GM06990 (cell line): Measurements from ENCODE around the gene AHSG.

Experiments
- DNase-seq: peaks from one replicate; pipeline ENCODE4 v3.0.0-alpha.2; 2011; ENCODE audit not compliant: insufficient read length; ENCODE audit errors: extremely low read depth
- H3K27me3 ChIP-seq: replicated peaks from 2 replicates; pipeline ENCODE4 v1.6.0; 2011; ENCODE audit warnings: low read length; ENCODE audit not compliant: control insufficient read depth, insufficient read depth
- H3K36me3 ChIP-seq: 2 replicates; pipeline ENCODE4 v1.5.1; 2011; ENCODE audit warnings: low read length; ENCODE audit not compliant: control insufficient read depth, insufficient read depth
- H3K4me3 ChIP-seq: replicated peaks from 2 replicates; pipeline ENCODE4 v1.5.1; 2011; ENCODE audit warnings: low read depth, mild to moderate bottlenecking, control low read depth, low read length
- TF ChIP-seq, protein P1 (sequence below): IDR thresholded peaks from 2 replicates; pipeline ENCODE4 v1.5.1; 2011; ENCODE audit warnings: low read length, control low read depth, mild to moderate bottlenecking, inconsistent platforms; ENCODE audit not compliant: insufficient read depth, poor library complexity, severe bottlenecking

Gene AHSG

GRCh38 chr3:186621894-186622650, 9.2 kb downstream of the AHSG start:
- Histone ChIP-seq H3K4me3 (no peak overlapping the region), H3K27me3 (peaks cover 4% of the 10 kb centered on the region), H3K36me3 (no peaks in the 10 kb centered on the region)
- TF ChIP-seq, protein P1, sequence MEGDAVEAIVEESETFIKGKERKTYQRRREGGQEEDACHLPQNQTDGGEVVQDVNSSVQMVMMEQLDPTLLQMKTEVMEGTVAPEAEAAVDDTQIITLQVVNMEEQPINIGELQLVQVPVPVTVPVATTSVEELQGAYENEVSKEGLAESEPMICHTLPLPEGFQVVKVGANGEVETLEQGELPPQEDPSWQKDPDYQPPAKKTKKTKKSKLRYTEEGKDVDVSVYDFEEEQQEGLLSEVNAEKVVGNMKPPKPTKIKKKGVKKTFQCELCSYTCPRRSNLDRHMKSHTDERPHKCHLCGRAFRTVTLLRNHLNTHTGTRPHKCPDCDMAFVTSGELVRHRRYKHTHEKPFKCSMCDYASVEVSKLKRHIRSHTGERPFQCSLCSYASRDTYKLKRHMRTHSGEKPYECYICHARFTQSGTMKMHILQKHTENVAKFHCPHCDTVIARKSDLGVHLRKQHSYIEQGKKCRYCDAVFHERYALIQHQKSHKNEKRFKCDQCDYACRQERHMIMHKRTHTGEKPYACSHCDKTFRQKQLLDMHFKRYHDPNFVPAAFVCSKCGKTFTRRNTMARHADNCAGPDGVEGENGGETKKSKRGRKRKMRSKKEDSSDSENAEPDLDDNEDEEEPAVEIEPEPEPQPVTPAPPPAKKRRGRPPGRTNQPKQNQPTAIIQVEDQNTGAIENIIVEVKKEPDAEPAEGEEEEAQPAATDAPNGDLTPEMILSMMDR, result no peak
- no peak for DNase-seq

- TF ChIP-seq, protein P1, result no peak
- DNase-seq, result no peak
- H3K4me3 ChIP-seq, result no peak overlapping the region
- peaks cover 3% of the 10 kb centered on the region for H3K27me3 ChIP-seq
- no peaks in the 10 kb centered on the region for H3K36me3 ChIP-seq
Measured at GRCh38 chr3:186622651-186623310, 9.9 kb downstream of the AHSG start.

DNA sequence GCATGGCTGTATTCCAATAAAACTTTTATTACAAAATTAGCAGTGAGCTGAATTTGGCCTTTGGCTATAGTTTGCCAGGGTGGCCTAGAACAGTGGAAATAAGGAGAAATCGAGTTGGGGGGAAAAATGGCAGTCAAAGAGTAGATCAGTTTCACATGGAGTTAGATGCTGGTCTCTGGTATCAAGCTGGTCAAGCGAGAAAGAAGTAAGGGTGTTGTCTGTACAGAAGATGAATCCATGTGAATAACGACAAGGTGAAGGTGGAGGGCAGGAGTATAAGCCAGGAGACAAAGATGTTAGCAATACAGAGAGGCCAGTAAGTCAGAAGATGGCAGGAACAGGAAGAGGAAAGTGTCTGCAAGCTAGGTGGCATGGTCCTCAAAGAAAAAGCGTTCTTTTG, 11.7 kb downstream of the AHSG start:
- H3K27me3 ChIP-seq, result peaks cover 2% of the 10 kb centered on the region; the same call in 1 of the 2 replicates
- TF ChIP-seq, protein P1, result no peak

GRCh38 chr3:186625600-186626042, 12.8 kb downstream of the AHSG start:
- TF ChIP-seq, protein P1, result no peak
- no peaks in the 10 kb centered on the region for H3K36me3 ChIP-seq
- peaks cover 2% of the 10 kb centered on the region; the same call in 1 of the 2 replicates for H3K27me3 ChIP-seq
- no peak overlapping the region for H3K4me3 ChIP-seq
- no peak for DNase-seq

More for the DNA sequence above, 11.7 kb downstream of the AHSG start:
- no peaks in the 10 kb centered on the region for H3K36me3 ChIP-seq
- no peak for DNase-seq
- H3K4me3 ChIP-seq, result no peak overlapping the region

DNA sequence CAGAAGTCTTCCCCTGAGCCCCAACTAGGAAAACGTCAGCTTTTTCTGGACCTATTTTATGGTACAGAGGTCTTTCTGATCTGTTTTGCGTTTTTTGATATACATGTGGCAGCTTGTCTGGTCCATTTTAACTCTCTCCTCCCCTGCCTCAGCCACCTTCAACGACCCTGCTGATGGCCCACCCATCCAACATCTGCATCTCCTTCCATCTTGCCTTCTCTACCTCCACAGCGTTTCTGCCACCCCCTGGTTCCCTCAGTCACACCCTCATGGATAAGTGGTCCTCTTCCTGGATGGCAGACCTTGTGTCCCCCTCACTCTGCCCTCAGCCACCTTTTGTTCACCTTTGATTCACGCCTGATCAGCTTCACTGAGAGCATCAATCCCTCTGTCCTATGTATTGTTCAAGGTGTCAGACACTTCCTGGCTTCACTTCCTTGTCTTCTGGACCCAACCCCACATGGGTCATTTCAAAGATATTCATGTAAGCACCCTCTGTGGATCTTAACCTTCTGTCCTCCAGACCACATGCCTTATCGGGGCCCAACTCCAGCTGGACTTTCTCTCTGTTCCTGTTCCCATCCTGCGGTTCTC, 13.5 kb downstream of the AHSG start:
- no peak overlapping the region for H3K4me3 ChIP-seq
- peaks cover 2% of the 10 kb centered on the region; the same call in 1 of the 2 replicates for H3K27me3 ChIP-seq
- no peak for DNase-seq
- TF ChIP-seq, protein P1, result no peak
- H3K36me3 ChIP-seq, result no peaks in the 10 kb centered on the region
